A673 (cell line): ENCODE results near the gene ZNF627.

ENCODE experiments used
- CTCF ChIP-seq: fragments of 300-800, 200-600 bp; sonication (generic); conservative IDR thresholded peaks from 2 replicates; pipeline ENCODE4 v1.5.1; 2017; ENCODE audit warnings: low read depth, mild to moderate bottlenecking, antibody characterized with exemption, low read length, moderate library complexity, mixed read lengths
- EZH2 ChIP-seq: fragments of 200-600 bp; sonication (generic); IDR thresholded peaks from 2 replicates; pipeline ENCODE4 v1.6.1; 2017; ENCODE audit warnings: borderline replicate concordance, low read depth, mild to moderate bottlenecking, mixed read lengths, antibody characterized with exemption, low read length; ENCODE audit not compliant: poor library complexity, severe bottlenecking

- TF ChIP-seq CTCF (no peak), EZH2 (no peak)
Measured at GRCh38 chr19:11586331-11586730, 11.0 kb upstream of the ZNF627 start.
